Forelimb muscle (tissue), 1 donor: ENCODE data around the gene R3HDM2. TPM values are rescaled to one million over a fixed set of nuclear protein-coding genes. Genes with fewer than 3 reads are reported as not detected.

Source experiments
- DNase-seq: peaks from one replicate; pipeline ENCODE4 v3.0.0-alpha.2; 2013; ENCODE audit warnings: low read depth
- polyA plus RNA-seq: library from polyadenylated mRNA; unstranded; fragments of 120-200 nt; gene quantifications from one replicate; pipeline ENCODE4 v1.2.1, GENCODE V29; 2013; ENCODE audit not compliant: insufficient read length

The R3HDM2 gene
- 50.1 TPM for polyA plus RNA-seq

DNA sequence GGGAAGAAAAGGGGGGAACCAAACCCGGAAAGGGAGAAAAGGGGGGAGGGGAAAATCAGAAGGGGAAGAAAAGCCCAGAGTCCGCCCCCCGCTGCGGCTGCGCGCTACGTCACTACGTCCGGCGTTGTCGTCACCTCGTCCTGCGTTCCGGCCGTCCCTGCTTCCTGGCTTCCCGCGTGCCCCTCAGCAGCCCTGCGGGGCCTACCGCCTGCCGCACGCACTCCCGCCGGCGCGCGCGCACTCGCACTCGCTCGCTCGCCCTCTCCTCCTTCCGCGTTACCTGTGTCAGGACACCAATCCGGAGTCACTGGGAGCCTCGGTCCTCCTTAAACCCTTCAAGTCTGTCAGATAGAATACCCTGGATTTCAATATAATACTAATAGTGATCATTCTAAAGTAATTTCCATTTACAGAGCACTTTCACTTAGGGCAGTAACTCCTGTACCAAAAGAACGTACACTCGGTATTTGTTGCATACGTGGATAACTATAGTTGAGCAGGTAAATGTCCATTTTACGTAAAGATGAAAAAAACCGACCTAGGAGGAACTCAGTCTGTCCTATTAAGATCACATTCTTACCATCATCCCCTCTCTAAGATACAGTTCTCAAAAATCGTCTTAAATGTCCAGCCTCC is at the start of gene R3HDM2:
R3HDM2 (minus strand) TSS at position 113 of the 636 bp plus-strand sequence. CDS start 120,615 bp downstream, outside the sequence.
- DNase-seq = peak; percentile 85

DNA sequence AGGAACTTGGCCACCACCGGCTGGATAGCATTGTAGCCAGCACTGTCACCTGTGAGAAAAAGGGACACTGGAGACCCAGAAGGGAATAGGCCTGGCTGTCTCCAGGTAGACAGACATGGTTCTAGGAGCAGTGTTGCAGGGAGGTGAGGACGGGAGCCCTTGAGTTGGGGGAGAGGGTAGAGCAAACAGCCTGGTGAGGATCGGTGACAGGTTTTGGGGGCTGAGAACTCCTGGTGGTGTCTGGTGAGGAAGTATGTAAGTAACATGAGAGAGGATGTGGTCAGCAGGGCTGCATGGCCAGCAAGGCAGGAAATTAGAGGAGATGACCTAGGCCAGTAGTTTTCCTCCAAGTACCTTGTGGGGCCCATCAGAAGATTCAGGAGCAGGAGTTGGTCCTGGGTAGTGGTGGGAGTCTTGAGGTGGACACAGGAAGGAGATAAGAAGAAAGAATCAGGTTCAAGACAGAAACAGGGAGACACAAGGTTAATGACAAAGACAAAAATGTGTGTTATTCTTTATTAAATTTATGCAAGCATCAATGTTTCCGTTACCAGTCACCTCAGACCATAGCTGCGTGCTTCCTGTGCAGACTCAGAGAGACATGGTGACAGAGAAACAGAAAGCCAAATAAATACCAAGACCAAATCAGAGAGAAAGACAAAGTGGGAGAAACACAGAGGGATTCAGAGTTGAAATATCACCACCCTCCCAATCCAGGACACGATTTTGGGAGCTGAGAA is 48.7 kb upstream of the R3HDM2 start, which contains the start of gene ARHGAP9:
ARHGAP9 (minus strand) TSS at position 491 of the 740 bp plus-strand sequence; CDS start at position 31, 460 bp downstream.
- no peak for DNase-seq

DNA sequence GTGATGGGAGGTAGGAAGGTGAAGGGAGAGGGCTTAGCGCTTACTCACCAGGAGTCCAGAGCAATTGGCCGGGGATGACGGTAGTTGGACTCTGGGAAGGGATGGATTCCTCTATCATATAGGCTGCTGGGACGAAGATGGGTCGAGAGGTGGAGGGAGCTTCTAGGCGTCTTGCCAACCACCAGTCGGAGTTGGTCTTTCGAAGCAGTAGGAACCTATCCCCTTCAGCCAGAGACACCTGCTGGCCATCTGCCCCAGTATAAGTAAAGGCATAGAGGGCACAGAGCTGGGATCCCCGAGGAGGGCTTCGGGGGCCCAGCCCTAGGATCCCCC is 48.2 kb upstream of the R3HDM2 start:
- DNase-seq = no peak

DNA sequence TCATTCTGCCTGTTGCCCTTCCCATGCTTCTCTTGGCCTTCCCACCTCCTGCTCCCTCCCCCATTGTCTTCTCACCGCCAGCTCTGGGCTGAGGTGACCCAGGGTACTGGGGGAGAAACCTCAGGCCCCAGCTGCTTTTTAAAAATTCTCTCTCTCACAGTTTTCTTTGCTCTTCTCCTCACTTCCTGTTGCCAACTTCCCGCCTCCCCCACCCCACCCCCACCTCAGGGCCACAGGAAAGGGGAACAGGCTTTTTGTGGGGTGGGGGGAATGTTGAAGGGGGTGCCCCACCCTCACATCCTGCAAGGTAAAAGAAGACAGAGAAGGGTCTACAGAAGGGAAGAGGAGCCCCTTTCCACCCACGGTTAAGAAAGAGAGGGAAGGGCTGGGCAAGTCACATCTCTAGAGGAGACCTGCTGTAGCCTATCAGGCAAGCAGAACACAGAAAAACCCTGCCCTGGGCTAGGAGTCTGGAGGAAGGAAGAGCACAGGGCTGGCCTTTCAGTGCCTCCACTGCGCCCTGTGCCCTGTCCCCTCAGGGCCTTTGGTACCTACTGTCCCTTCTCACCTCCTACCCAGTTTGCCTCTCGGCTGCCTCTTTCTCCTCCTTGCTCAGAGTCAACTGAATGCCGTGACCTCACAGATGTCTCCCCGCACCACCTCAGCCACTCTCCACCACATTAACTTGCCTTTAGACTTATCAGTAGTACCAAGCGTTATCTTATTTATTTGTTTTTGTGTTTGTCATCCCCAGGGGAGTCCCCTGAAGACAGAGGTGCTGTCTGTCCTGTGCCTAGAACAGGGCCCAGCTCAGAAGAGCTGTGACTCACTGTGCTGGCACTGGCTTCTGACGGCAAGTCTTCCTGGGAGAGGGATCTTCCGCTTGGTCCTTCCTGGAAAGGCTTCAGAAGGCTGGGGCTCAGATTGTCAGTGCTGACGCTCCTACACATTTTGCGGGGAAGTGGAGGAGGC is 47.2 kb upstream of the R3HDM2 start:
- DNase-seq = no peak

DNA sequence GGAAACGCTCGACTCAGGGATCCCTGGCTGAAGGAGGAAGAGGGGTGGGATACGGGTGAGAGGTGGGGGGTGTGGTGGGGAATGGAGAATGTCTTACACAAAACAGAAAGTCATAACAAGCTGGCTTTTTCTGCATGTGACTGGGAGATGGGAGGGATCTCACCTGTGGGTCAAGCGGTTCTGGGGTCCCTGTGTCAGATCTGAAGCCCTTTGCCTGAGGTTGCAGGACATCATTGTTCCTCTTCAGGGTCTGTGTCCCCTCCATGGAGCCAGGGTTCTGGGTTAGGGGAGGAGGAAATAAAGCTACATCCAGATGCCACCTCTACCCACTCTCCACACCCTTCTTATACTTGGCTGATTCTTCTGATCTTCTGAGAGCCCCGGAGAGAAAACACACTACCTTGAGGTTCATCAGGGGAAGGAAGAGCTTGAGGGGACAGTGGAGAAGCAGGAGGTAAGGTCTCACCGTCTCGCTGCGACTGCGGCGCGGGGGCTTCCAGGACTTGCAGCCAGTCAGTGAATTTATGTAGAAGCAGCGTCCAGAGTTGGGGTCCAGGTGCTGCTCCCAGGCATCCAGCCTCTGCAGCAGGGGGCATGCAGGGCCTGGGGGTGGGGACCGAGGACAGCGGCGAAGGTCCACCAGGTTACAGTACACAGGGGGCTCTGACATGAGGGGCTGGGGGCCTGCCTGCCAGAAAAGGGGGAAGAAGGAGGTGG is 46.3 kb upstream of the R3HDM2 start:
- no peak for DNase-seq

DNA sequence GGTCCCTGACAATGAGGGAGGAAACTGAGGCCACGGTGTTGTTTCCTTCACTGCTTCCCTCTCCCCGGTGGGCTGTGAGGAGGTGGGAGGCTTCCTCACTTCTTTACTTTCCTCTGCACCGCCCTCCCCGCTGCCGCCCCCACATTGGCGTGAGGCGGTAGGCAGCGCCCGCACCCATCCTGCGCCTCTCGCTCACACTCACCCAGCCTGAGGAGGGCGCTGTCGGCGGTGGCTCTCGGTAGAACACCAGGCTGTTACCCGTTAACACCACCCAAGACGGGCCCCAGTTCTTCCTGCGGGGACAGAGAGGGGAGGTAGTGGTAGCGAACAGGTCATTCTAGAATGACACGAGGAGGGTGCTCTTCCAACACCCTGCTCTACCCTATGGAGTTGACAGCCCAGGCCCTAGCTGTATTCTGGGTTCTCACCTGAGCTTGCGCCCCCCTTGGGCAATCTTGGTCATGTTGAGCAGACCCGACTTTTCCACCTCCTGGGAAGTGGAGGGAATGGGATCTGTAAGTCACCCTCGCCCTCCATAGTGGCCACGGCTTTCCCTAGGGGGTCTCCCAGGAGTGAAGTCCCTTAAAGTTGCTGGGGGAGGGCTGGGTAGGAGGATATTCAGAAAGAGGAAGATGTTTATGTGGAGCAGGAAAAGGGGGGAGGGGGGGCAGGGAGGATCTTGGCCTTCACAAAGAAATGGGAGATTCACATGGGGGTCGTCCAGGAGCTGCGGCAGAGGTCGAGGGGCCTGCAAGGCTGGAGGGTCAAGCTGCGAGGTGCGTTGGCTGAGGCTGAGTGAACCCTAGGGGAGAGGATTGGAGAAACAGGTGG is 45.5 kb upstream of the R3HDM2 start:
- DNase-seq = no peak

DNA sequence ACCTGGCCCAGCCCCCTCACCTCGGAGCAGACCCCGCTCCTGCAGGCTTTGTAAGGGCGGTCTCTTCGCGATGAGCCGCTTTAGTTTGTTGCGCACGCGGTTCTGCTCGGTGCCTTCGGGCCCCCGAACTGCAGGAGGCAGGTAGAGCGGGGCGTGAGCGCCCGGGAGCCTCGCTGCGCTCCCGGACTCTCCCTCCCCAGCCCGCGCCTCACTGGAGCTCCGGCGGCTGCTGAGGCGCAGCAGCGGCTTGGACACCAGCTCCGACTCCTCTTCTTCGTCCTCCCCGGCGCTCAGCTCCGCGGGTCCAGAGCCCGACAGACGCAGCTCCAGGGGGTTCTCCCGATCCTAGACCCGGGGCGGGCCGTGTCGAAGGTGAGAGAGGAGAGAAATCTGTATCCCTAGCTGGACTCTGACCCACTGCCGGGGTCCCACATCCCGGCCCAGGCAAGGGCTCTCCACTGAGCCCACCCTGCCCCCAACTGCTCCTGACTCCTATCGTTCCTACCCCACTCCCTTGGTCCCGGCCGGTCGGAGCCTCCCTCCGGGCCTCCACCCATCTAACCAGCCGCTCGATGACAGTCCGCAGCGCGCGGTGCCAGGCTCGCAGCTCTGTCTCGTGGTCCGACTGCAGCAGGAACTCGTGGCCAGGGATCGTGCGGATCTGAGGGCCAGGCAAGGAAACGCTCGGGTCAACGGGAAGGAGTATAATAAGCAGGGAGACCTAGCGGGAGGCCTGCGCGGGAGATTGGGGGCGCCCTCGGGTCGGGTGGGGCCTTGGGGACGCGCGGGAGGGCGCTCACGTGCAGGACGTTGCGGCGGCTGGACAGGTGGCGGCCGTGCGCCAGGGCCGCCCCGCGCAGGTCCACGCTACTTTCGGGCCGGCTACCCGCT is 44.7 kb upstream of the R3HDM2 start:
- no peak for DNase-seq

DNA sequence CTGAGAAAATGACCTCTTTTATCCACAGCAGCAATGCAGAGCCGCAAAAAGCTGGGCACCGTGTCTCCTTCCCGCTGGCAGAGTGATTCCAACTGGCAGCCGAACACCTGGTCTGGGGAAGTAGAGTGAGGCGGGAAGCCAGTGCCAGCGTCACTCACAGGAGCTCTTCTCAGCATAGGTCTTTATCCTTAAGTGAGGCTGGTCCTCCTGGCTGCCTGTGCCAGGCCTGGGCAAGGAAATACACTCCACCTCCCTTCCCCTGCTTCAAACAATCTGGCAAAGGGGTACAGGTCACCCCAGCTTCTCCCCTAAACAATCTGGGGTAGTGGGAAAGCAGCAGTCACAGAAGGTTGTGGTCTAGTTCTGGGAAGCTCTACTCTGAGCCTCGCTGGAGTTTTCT is 44.0 kb upstream of the R3HDM2 start:
- no peak for DNase-seq

DNA sequence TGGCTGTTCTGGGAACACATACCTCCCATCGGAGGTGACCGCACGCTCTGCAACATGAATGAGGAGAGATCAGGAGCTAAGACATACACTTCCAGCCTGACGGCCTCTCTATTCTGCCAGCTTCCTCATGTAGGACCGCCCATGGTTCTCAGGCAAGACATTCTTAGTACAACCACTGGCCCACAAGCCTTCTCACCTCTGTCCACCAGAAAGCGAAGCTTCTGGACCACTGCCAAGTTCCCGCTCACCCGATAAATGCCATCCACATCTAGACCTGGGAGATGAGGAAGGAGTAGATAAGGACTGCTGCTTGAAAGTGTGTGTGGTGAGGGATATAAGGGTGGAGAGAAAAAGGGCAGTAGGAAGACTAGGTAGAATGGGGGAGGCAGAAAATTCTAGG is 43.6 kb upstream of the R3HDM2 start:
- no peak for DNase-seq

DNA sequence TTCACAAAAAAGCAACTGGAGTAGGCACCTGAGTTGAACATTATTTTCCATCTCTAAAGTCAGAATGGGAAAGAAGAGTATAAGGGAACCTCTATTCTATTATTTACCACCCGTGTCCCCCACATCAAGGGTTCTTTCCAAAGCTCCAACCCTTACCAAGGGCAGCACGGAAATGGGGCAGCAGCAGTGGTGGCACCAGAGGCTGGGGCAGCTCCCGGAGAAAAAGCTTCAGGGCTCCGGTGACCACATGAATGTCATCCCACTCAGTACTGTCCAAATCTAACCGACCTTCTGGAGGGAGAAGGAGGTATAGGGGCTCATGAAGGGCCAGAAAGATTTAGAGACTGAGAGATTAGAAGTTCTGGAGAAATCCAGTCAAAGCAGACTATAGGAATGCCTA is 43.0 kb upstream of the R3HDM2 start:
- DNase-seq = no peak

DNA sequence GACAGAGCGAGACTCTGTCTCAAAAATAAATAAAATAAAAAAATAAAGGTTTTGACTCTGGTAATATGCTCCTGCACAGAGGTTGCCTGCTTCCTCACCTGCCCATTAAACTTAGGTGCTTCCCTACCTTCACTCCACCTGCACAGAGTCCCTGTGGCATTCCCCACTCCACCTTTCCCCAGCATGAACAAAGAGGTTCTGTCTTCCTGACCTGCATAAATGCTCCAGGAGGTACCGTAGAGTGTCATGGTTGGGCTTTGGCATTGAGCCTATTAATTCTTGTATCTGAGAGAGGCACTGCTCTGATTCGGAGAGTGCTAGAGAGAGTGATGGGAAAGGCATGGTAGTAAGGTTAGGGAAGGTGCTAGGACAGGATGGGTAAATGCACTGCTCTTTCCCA is 42.5 kb upstream of the R3HDM2 start:
- no peak for DNase-seq

DNA sequence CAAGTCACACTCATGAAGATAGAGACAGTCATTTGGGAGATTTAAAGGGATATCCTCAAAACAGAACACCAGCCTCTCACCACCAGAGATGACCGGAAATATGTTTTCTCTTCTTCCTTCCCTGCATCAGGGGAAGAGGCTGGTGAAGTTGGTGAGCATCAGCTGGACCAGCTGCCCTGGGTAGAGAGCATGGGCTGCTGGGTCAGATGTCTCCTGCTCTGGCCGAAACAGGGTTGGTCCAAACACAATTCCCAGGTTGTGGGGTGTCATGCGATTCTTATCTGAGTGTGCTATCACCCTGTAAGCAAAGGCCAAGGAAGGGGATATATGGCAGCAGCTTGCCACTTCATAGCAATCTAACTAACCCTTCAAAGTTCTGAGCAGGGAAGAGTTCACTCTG is 41.5 kb upstream of the R3HDM2 start:
- no peak for DNase-seq

DNA sequence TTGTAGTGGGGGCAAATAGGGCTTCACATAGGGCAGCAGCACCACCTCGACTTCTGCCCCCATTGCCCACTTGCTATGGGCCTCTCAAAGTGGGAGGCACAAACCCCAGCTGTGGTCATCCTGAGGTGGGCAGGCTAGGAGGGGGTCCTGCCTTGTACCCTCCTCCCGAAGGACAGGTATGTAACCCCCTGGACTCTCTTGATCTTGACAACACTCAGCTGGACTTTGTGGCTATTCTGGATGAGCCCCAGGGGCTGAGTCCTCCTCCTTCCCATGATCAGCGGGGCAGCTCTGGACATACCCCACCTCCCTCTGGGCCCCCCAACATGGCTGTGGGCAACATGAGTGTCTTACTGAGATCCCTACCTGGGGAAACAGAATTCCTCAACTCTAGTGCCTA is 40.8 kb upstream of the R3HDM2 start:
- DNase-seq = no peak

DNA sequence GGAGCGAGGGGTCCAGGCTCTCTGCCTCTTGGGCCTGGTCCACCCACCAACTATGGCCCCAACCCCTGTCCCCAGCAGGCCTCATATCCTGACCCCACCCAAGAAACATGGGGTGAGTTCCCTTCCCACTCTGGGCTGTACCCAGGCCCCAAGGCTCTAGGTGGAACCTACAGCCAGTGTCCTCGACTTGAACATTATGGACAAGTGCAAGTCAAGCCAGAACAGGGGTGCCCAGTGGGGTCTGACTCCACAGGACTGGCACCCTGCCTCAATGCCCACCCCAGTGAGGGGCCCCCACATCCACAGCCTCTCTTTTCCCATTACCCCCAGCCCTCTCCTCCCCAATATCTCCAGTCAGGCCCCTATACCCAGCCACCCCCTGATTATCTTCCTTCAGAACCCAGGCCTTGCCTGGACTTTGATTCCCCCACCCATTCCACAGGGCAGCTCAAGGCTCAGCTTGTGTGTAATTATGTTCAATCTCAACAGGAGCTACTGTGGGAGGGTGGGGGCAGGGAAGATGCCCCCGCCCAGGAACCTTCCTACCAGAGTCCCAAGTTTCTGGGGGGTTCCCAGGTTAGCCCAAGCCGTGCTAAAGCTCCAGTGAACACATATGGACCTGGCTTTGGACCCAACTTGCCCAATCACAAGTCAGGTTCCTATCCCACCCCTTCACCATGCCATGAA is 40.3 kb upstream of the R3HDM2 start:
- no peak for DNase-seq

DNA sequence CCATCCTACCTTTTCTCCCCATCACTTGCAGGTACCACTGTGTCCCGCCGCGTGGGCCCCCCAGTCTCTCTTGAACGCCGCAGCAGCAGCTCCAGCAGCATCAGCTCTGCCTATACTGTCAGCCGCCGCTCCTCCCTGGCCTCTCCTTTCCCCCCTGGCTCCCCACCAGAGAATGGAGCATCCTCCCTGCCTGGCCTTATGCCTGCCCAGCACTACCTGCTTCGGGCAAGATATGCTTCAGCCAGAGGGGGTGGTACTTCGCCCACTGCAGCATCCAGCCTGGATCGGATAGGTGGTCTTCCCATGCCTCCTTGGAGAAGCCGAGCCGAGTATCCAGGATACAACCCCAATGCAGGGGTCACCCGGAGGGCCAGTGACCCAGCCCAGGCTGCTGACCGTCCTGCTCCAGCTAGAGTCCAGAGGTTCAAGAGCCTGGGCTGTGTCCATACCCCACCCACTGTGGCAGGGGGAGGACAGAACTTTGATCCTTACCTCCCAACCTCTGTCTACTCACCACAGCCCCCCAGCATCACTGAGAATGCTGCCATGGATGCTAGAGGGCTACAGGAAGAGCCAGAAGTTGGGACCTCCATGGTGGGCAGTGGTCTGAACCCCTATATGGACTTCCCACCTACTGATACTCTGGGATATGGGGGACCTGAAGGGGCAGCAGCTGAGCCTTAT is 39.6 kb upstream of the R3HDM2 start:
- DNase-seq = no peak

DNA sequence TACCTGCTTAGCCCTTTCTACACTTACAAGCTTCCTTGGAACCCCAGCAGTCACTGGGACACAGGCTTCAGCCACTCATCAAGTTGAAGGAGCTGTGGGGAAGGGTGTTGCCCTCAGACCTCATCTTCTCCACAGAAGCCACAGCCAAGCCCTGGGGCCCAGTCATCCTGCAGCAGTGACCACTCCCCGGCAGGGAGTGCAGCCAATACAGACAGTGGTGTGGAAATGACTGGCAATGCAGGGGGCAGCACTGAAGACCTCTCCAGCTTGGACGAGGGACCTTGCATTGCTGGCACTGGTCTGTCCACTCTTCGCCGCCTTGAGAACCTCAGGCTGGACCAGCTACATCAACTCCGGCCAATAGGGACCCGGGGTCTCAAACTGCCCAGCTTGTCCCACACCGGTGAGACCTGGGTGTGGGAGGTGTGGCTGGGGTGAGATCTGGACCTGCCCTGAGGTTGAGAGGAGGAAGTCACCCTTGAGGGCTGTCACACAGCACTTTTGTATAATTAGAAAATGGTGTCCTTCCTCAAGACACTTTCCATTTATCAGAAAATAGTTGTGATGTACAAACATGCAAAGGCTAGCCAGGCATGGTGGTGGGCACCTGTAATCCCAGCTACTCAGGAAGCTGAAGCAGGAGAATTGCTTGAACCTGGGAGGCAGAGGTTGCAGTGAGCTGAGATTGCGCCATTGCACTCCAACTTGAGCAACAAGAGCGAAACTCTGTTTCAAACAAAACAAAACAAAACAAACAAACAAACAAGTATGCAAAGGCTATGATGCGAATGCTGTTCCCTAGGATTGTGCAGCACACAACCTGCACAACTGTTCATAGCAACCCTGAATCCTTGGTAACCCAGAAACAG is 38.7 kb upstream of the R3HDM2 start:
- DNase-seq = no peak

DNA sequence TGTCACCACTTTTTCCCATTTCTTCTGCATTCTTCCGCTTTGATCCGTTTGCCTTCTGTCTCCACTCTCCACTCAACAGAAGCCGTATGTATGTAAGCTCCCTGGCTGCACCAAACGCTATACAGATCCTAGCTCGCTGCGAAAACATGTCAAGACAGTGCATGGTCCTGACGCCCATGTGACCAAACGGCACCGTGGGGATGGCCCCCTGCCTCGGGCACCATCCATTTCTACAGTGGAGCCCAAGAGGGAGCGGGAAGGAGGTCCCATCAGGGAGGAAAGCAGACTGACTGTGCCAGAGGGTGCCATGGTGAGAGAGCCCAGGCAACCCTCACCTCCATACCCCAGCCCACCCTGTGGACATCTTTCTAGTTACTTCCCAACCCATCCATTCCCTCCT is 37.1 kb upstream of the R3HDM2 start:
- no peak for DNase-seq
